Glutamatergic neuron (in vitro differentiated cells): Measurements from ENCODE around the gene TRIM8. TPM values are rescaled to one million over a fixed set of nuclear protein-coding genes. Genes with fewer than 3 reads are reported as not detected.

Experiments
- DNase-seq: peaks from one replicate; pipeline ENCODE4 v3.0.0; 2022
- H3K27ac Mint-ChIP-seq: one replicate; pipeline ENCODE4 v1.8.0; 2020; ENCODE audit warnings: mild to moderate bottlenecking, mixed read lengths, inconsistent platforms; ENCODE audit not compliant: unreplicated experiment
- H3K27me3 Mint-ChIP-seq: one replicate; pipeline ENCODE4 v1.8.0; 2020; ENCODE audit warnings: mild to moderate bottlenecking, moderate library complexity, mixed read lengths, inconsistent platforms; ENCODE audit not compliant: unreplicated experiment
- H3K36me3 Mint-ChIP-seq: one replicate; pipeline ENCODE4 v1.8.0; 2020; ENCODE audit warnings: mild to moderate bottlenecking, mixed read lengths, inconsistent platforms; ENCODE audit not compliant: unreplicated experiment
- H3K4me1 Mint-ChIP-seq: one replicate; pipeline ENCODE4 v1.8.0; 2020; ENCODE audit warnings: mild to moderate bottlenecking, low read depth, mixed read lengths, inconsistent platforms; ENCODE audit not compliant: unreplicated experiment
- H3K4me3 Mint-ChIP-seq: one replicate; pipeline ENCODE4 v1.8.0; 2020; ENCODE audit warnings: mild to moderate bottlenecking, mixed read lengths, inconsistent platforms; ENCODE audit not compliant: unreplicated experiment
- H3K9me3 Mint-ChIP-seq: one replicate; pipeline ENCODE4 v1.8.0; 2020; ENCODE audit warnings: mild to moderate bottlenecking, moderate library complexity, mixed read lengths, inconsistent platforms; ENCODE audit not compliant: unreplicated experiment
- total RNA-seq: library from RNA; stranded (reverse); fragmentation: NEBNext Ultra II Directional; extraction: Animal tissue kit (Norgen Biotek cat#: 25700); gene quantifications from one replicate; pipeline ENCODE4 v1.2.1, GENCODE V29; 2021; ENCODE audit not compliant: unreplicated experiment
- TF ChIP-seq, protein P1 (sequence below): fragments of 200-600 bp; sonication (generic); IDR thresholded peaks from one replicate; pipeline ENCODE4 v1.5.0; 2021; ENCODE audit not compliant: partially characterized antibody, unreplicated experiment

Gene TRIM8
- total RNA-seq, 1 donor from 2014 or later: 74.8 TPM

- H3K4me3 Mint-ChIP-seq: peak overlapping the region; percentile 99
- peak overlapping the region; percentile 99 for H3K27ac Mint-ChIP-seq
- H3K27me3 Mint-ChIP-seq: peaks cover 31% of the 10 kb centered on the region
- H3K4me1 Mint-ChIP-seq: peaks cover 29% of the 10 kb centered on the region
- peaks cover 31% of the 10 kb centered on the region for H3K9me3 Mint-ChIP-seq
- TF ChIP-seq, protein P1, sequence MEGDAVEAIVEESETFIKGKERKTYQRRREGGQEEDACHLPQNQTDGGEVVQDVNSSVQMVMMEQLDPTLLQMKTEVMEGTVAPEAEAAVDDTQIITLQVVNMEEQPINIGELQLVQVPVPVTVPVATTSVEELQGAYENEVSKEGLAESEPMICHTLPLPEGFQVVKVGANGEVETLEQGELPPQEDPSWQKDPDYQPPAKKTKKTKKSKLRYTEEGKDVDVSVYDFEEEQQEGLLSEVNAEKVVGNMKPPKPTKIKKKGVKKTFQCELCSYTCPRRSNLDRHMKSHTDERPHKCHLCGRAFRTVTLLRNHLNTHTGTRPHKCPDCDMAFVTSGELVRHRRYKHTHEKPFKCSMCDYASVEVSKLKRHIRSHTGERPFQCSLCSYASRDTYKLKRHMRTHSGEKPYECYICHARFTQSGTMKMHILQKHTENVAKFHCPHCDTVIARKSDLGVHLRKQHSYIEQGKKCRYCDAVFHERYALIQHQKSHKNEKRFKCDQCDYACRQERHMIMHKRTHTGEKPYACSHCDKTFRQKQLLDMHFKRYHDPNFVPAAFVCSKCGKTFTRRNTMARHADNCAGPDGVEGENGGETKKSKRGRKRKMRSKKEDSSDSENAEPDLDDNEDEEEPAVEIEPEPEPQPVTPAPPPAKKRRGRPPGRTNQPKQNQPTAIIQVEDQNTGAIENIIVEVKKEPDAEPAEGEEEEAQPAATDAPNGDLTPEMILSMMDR: no peak
- no peaks in the 10 kb centered on the region for H3K36me3 Mint-ChIP-seq
- peak; percentile 76 for DNase-seq
Observed at GRCh38 chr10:102645741-102646609, 1.7 kb downstream of the TRIM8 start.

- Mint-ChIP-seq H3K9me3 (peaks cover 28% of the 10 kb centered on the region), H3K27ac (peak overlapping the region; percentile 99), H3K27me3 (peaks cover 28% of the 10 kb centered on the region), H3K4me1 (peaks cover 25% of the 10 kb centered on the region), H3K36me3 (no peaks in the 10 kb centered on the region), H3K4me3 (peak overlapping the region; percentile 99)
- peak; percentile 52 for DNase-seq
- TF ChIP-seq, protein P1: no peak
Observed at GRCh38 chr10:102646610-102647442, 2.5 kb downstream of the TRIM8 start.

DNA sequence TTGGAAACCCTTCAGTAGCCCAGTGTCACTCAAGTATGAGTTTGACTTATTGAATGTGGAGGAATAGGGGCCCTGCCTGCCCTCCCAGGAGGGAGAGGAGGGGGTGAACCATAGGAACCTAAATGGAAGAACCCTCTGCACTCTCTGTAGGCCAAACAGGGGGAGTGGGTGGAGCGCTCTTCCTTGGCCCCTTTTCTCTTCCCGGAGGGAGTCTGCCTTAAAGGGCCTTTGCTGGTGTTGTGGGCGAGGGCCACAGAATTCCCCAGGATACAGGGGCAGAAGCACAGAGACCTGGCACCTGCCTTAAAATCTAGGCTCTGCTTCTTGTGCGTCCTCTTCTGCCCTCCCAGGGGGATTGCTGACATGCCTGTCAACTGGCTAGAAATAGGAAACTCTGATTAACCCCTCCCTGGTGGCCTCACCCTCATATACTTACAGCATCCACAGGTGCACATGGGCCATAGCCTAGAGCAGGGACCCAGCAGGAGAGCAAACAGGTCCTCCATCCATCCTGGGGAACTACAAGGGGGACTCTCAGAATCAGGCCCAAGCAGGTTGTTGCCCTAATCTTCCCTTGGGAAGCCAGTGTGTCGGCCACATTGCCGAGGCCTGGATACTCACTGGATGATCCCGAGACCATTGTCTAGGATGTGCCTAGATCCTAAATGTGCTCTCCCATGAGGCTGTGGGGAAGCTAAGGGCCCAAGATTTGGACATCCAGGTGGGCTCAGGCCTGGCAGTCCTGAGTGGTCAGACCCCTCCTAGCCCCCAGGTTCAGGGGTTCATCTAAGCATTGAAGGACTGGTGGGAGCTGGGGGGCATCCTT, 3.4 kb downstream of the TRIM8 start:
- TF ChIP-seq, protein P1: no peak
- no peak for DNase-seq
- H3K27ac Mint-ChIP-seq: peak overlapping the region; percentile 99
- peak overlapping the region; percentile 99 for H3K4me3 Mint-ChIP-seq
- H3K27me3 Mint-ChIP-seq: peaks cover 26% of the 10 kb centered on the region
- H3K9me3 Mint-ChIP-seq: peaks cover 27% of the 10 kb centered on the region
- no peaks in the 10 kb centered on the region for H3K36me3 Mint-ChIP-seq
- peaks cover 27% of the 10 kb centered on the region for H3K4me1 Mint-ChIP-seq

DNA sequence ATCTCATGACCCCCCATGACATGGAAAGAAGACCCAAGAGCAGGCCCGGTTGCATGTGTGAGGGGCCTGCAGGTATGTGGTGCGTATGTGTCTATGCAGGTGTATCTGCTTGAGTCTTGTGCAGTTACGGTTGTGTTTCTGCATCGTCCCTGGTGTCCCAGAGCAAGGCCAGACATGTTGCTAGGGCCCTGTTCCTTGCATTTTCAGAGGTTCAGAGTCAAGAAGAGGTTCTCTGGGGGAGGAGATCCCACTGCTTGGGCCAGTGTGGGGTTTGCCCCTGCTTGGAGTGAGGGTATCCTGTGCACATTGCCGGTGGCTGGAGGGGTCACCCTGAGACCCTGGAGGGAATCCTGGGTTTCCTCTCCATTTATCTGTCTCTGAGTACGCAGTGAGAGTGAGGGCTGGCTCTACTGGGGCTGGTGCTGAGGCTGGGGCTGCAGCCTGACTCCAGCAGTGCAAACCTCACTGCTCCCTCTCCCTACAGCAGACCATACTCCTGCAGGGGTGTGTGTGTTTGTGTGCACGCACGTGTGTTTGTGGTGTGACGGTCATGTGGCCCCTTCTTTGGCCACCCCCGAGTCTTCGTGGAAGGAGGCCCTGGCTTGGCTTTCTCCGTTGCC, 4.1 kb downstream of the TRIM8 start:
- no peaks in the 10 kb centered on the region for H3K36me3 Mint-ChIP-seq
- peaks cover 25% of the 10 kb centered on the region for H3K27me3 Mint-ChIP-seq
- TF ChIP-seq, protein P1: no peak
- H3K4me3 Mint-ChIP-seq: peak overlapping the region; percentile 99
- peaks cover 31% of the 10 kb centered on the region for H3K4me1 Mint-ChIP-seq
- H3K27ac Mint-ChIP-seq: peak overlapping the region; percentile 83
- no peak for DNase-seq
- H3K9me3 Mint-ChIP-seq: peaks cover 23% of the 10 kb centered on the region
